Measurements from ENCODE around the gene OR14A16.

DNA sequence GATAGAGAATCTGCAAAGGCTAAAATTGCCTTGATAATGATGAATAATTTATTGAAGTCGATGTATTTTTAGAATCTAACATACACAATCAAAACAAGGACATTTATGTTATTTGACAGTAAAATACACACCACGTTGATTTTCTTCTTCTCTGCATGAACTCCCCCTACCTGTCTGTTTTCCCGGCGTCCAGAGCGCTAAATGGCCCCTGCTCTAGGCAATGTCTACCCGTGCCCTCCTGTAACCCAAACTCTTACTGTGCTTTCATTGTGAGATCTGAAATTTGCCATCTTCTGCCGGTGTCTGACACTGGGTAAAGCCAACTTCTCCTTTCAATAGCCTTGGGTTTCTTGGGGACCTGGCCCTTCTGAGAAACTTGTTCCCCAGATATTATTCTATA, 24.4 kb upstream of the OR14A16 start:
- TF ChIP-seq CTCF (IDR thresholded peaks at IDR 0.05; ENCODE audit: insufficient read depth, low read length, poor library complexity, severe bottlenecking) = no peak
- TF ChIP-seq EZH2phosphoT487 (conservative IDR thresholded peaks at IDR 0.05; ENCODE audit: low read length) = no peak

Measured in SU-DHL-6 (cell line).